HepG2 (cell line): ENCODE measurements around the gene LOC128125822.

Experiments
- ADNP ChIP-seq: sonication (generic); formaldehyde crosslinking; IDR thresholded peaks from 2 replicates; pipeline ENCODE4 v1.4.0; 2020; ENCODE audit warnings: missing genetic modification reagents
- ARNTL ChIP-seq: sonication (generic); formaldehyde crosslinking; IDR thresholded peaks from 2 replicates; pipeline ENCODE4 v1.4.0; 2020; ENCODE audit warnings: mild to moderate bottlenecking, missing genetic modification reagents
- FOSL1 ChIP-seq: sonication (generic); formaldehyde crosslinking; IDR thresholded peaks from 2 replicates; pipeline ENCODE4 v1.9.0; 2021; ENCODE audit warnings: missing genetic modification reagents, borderline replicate concordance
- FOXJ3 ChIP-seq: sonication (generic); formaldehyde crosslinking; IDR thresholded peaks from 2 replicates; pipeline ENCODE4 v1.4.0; 2020; ENCODE audit warnings: missing genetic modification reagents, mild to moderate bottlenecking, borderline replicate concordance
- FOXK1 ChIP-seq: sonication (generic); formaldehyde crosslinking; IDR thresholded peaks from 2 replicates; pipeline ENCODE4 v1.4.0; 2020; ENCODE audit warnings: low read depth, missing genetic modification reagents, borderline replicate concordance
- MAFF ChIP-seq: IDR thresholded peaks from 2 replicates; pipeline ENCODE4 v1.6.1; 2011; ENCODE audit warnings: low read depth, low read length, improper control_type of control experiment
- MLX ChIP-seq: IDR thresholded peaks from 2 replicates; pipeline ENCODE4 v1.6.1; 2016
- NCOR1 ChIP-seq: fragments of 200-600 bp; sonication (generic); IDR thresholded peaks from 2 replicates; pipeline ENCODE4 v1.7.0; 2017; ENCODE audit warnings: antibody characterized with exemption, low read length, borderline replicate concordance
- NFIC ChIP-seq: IDR thresholded peaks from 2 replicates; pipeline ENCODE4 v1.6.1; 2012; ENCODE audit warnings: mild to moderate bottlenecking, low read length, inconsistent platforms
- POGK ChIP-seq: sonication (generic); formaldehyde crosslinking; conservative IDR thresholded peaks from 2 replicates; pipeline ENCODE4 v1.8.0; 2022; ENCODE audit warnings: mild to moderate bottlenecking, moderate library complexity, missing genetic modification reagents
- RBFOX2 ChIP-seq: fragments of 200-400 bp; formaldehyde crosslinking; IDR thresholded peaks from 2 replicates; pipeline ENCODE4 v1.6.1; 2017; ENCODE audit warnings: low read depth, mild to moderate bottlenecking, low read length
- RELA ChIP-seq: sonication (generic); formaldehyde crosslinking; IDR thresholded peaks from 2 replicates; pipeline ENCODE4 v1.4.0; 2020; ENCODE audit warnings: missing genetic modification reagents
- RFXANK ChIP-seq: IDR thresholded peaks from 2 replicates; pipeline ENCODE4 v1.6.1; 2016
- SAP130 ChIP-seq: IDR thresholded peaks from 2 replicates; pipeline ENCODE4 v1.6.1; 2016; ENCODE audit warnings: low read depth
- SOX6 ChIP-seq, 2 experiments: fragments of 450-650 bp in 1 of 2; sonication (generic) in 1 of 2; formaldehyde crosslinking in 1 of 2; IDR thresholded peaks; 2 replicates each; pipeline versions ENCODE4 v1.4.0 to v1.6.1; 2017 to 2020; ENCODE audit warnings: antibody characterized with exemption in 1 of 2, mild to moderate bottlenecking in 1 of 2, missing genetic modification reagents in 1 of 2
- TEAD3 ChIP-seq: optimal IDR thresholded peaks from 2 replicates; pipeline ENCODE3; 2016; ENCODE audit warnings: borderline replicate concordance
- ZNF318 ChIP-seq: sonication (generic); formaldehyde crosslinking; IDR thresholded peaks from 2 replicates; pipeline ENCODE4 v1.4.0; 2020; ENCODE audit warnings: mild to moderate bottlenecking, missing genetic modification reagents
- ZNF580 ChIP-seq: IDR thresholded peaks from 2 replicates; pipeline ENCODE4 v1.6.1; 2016; ENCODE audit warnings: low read depth, borderline replicate concordance

Gene LOC128125822

GRCh38 chr6:63527658-63528514, 44.4 kb upstream of the LOC128125822 start (continued):
- no peak for TF ChIP-seq SOX6 (IDR thresholded peaks at IDR 0.05)
- peak; percentile 87 for TF ChIP-seq SOX6 (CRISPR knock-in tag; IDR thresholded peaks at IDR 0.05)
- TF ChIP-seq NFIC: peak; percentile 88
- peak; percentile 85; the same call in 1 of the 2 replicates for TF ChIP-seq ZNF580 (CRISPR knock-in tag)
- 0 out of 2 replicates have a peak, but pooled peaks have one; percentile 17 for TF ChIP-seq POGK (CRISPR knock-in tag)
- peak; percentile 99 for TF ChIP-seq FOSL1
- peak; percentile 69; the same call in 1 of the 2 replicates for TF ChIP-seq NCOR1
- TF ChIP-seq FOXJ3 (CRISPR knock-in tag): 0 out of 2 replicates have a peak, but pooled peaks have one; percentile 30
- TF ChIP-seq RELA (CRISPR knock-in tag): no peak
- TF ChIP-seq ZNF318 (CRISPR knock-in tag): no peak
- TF ChIP-seq RFXANK (CRISPR knock-in tag): 0 out of 2 replicates have a peak, but pooled peaks have one; percentile 29
- no peak for TF ChIP-seq ARNTL (CRISPR knock-in tag)
- peak; percentile 92 for TF ChIP-seq MLX (CRISPR knock-in tag)
- TF ChIP-seq ADNP: no peak
- TF ChIP-seq MAFF: peak; percentile 30
- TF ChIP-seq TEAD3 (CRISPR knock-in tag): peak; percentile 92
- TF ChIP-seq FOXK1: peak; percentile 80; the same call in 1 of the 2 replicates
- TF ChIP-seq RBFOX2: peak; percentile 15; the same call in 1 of the 2 replicates
- peak; percentile 97 for TF ChIP-seq SAP130 (CRISPR knock-in tag)
